HL-60/S4 (cell line): ENCODE measurements around the gene CAV2.

ENCODE experiments used
- in situ Hi-C: fragments of 300-500 bp; cut with MboI; formaldehyde crosslinking; loops from 2 replicates; pipeline ENCODE4 v1.14.3; 2022; ENCODE audit warnings: low sequenced_read_pairs

The CAV2 gene

GRCh38 chr7:116522247-116522646 is 22.7 kb downstream of the CAV2 start:
- in situ Hi-C loops, result no loop called here

- in situ Hi-C loops, result no loop called here
Observed at GRCh38 chr7:116524221-116524608, 24.7 kb downstream of the CAV2 start.

GRCh38 chr7:116524609-116525297 is 25.2 kb downstream of the CAV2 start, which contains the start of gene CAV1:
Gene CAV1 (plus strand): TSS chr7:116525036. CDS start chr7:116525063, 27 bp downstream.
- in situ Hi-C loops, result no loop called here

- in situ Hi-C loops, result no loop called here
Observed at GRCh38 chr7:116525298-116525912, 25.9 kb downstream of the CAV2 start.

- in situ Hi-C loops, result no loop called here
Observed at GRCh38 chr7:116525913-116526861, 26.6 kb downstream of the CAV2 start.

- in situ Hi-C loops, result no loop called here
Observed at GRCh38 chr7:116526897-116527296, 27.4 kb downstream of the CAV2 start.

GRCh38 chr7:116527521-116527920 is 28.0 kb downstream of the CAV2 start:
- in situ Hi-C loops, result no loop called here

GRCh38 chr7:116528008-116528789 is 28.7 kb downstream of the CAV2 start:
- in situ Hi-C loops, result no loop called here

GRCh38 chr7:116529250-116529649 is 29.7 kb downstream of the CAV2 start:
- in situ Hi-C loops, result no loop called here

GRCh38 chr7:116530107-116530820 is 30.7 kb downstream of the CAV2 start:
- in situ Hi-C loops, result no loop called here

- in situ Hi-C loops, result no loop called here
Observed at GRCh38 chr7:116532102-116532688, 32.7 kb downstream of the CAV2 start.

- in situ Hi-C loops, result no loop called here
Observed at GRCh38 chr7:116534790-116535189, 35.3 kb downstream of the CAV2 start.

GRCh38 chr7:116535416-116535815 is 35.9 kb downstream of the CAV2 start:
- in situ Hi-C loops, result no loop called here

GRCh38 chr7:116538138-116538537 is 38.6 kb downstream of the CAV2 start:
- in situ Hi-C loops, result no loop called here

GRCh38 chr7:116539879-116540278 is 40.3 kb downstream of the CAV2 start:
- in situ Hi-C loops, result no loop called here

- in situ Hi-C loops, result no loop called here
Observed at GRCh38 chr7:116540743-116541142, 41.2 kb downstream of the CAV2 start.

- in situ Hi-C loops, result no loop called here
Observed at GRCh38 chr7:116541951-116542350, 42.4 kb downstream of the CAV2 start.

- in situ Hi-C loops, result no loop called here
Observed at GRCh38 chr7:116542618-116543017, 43.1 kb downstream of the CAV2 start.

- in situ Hi-C loops, result no loop called here
Observed at GRCh38 chr7:116543664-116544063, 44.1 kb downstream of the CAV2 start.

GRCh38 chr7:116544487-116544886 is 44.9 kb downstream of the CAV2 start:
- in situ Hi-C loops, result no loop called here
